Spinal cord (tissue), 10 donors: ENCODE data around the gene SLIT1. TPM values are rescaled to one million over a fixed set of nuclear protein-coding genes. Genes with fewer than 3 reads are reported as not detected.
"Not testable (repeated sequence)": the region's sequence is repeated elsewhere in the genome, so short reads cannot be mapped to it uniquely, and the experiment has no call there.

Source experiments
- DNase-seq, 6 donors: peaks; one replicate each; pipeline versions ENCODE4 v3.0.0 to v3.0.0-alpha.2; 2013 to 2015; ENCODE audit warnings: low spot score in 6 of 6, low read depth in 4 of 6
- H3K27ac ChIP-seq: one replicate; pipeline ENCODE4 v1.5.1; 2013; ENCODE audit warnings: low read depth, low read length, control low read depth
- H3K27me3 ChIP-seq: one replicate; pipeline ENCODE4 v1.6.1; 2013; ENCODE audit warnings: low read length; ENCODE audit not compliant: control insufficient read depth, insufficient read depth
- H3K36me3 ChIP-seq: one replicate; pipeline ENCODE4 v1.6.1; 2013; ENCODE audit warnings: low read length; ENCODE audit not compliant: control insufficient read depth, insufficient read depth
- H3K4me1 ChIP-seq: one replicate; pipeline ENCODE4 v1.6.1; 2013; ENCODE audit warnings: low read length; ENCODE audit not compliant: control insufficient read depth, insufficient read depth
- H3K4me3 ChIP-seq: one replicate; pipeline ENCODE4 v1.5.1; 2013; ENCODE audit warnings: low read depth, low read length, control low read depth
- H3K9me3 ChIP-seq: one replicate; pipeline ENCODE4 v1.6.1; 2013; ENCODE audit warnings: low read length; ENCODE audit not compliant: control insufficient read depth, insufficient read depth
- WGBS: methylation state at CpG from one replicate; pipeline ENCODE4 v1.1.5; 2013; ENCODE audit warnings: missing lambda C conversion rate; ENCODE audit not compliant: insufficient coverage; 5-methylcytosine and 5-hydroxymethylcytosine counted together
- polyA plus RNA-seq, 2 donors: library from polyadenylated mRNA; unstranded; fragments of 120-200 nt; gene quantifications; one replicate each; pipeline ENCODE4 v1.2.1, GENCODE V29; 2013; ENCODE audit not compliant: insufficient read length in 2 of 2
- total RNA-seq, 2 donors: library from RNA; depleted of rRNA in 1 of 2; stranded (reverse); fragments of 120-200 nt in 1 of 2; fragments of >200 nt in 1 of 2; gene quantifications; one replicate each; pipeline versions ENCODE4 v1.2.3 to v1.2.4, GENCODE V29; 2013 to 2014
- donor health status: healthy.

SLIT1 gene
- total and polyA plus RNA-seq, 4 donors: 23.1 to 237 (median 122) TPM

GRCh38 chr10:97040248-97040584 is 145.5 kb downstream of the SLIT1 start:
- peaks cover 80% of the 10 kb centered on the region for H3K36me3 ChIP-seq
- no peak overlapping the region for H3K27ac ChIP-seq
- H3K9me3 ChIP-seq: no peaks in the 10 kb centered on the region
- DNase-seq: no peak
- 94% methylated on average over 3 of the region's 9 CpGs for WGBS
- H3K4me3 ChIP-seq: no peak overlapping the region
- peaks cover 16% of the 10 kb centered on the region for H3K4me1 ChIP-seq
- H3K27me3 ChIP-seq: no peaks in the 10 kb centered on the region

GRCh38 chr10:97039538-97040247 is 146.1 kb downstream of the SLIT1 start:
- no peak for DNase-seq
- H3K9me3 ChIP-seq: no peaks in the 10 kb centered on the region
- 92% methylated on average over 16 of the region's 16 CpGs for WGBS

GRCh38 chr10:97038688-97039087 is 147.1 kb downstream of the SLIT1 start:
- peaks cover 16% of the 10 kb centered on the region for H3K4me1 ChIP-seq
- no peak overlapping the region for H3K4me3 ChIP-seq
- WGBS: 100% methylated on average over 2 of the region's 7 CpGs
- H3K27me3 ChIP-seq: no peaks in the 10 kb centered on the region
- H3K36me3 ChIP-seq: peaks cover 86% of the 10 kb centered on the region
- no peaks in the 10 kb centered on the region for H3K9me3 ChIP-seq
- no peak overlapping the region for H3K27ac ChIP-seq
- no peak for DNase-seq

More at GRCh38 chr10:97039538-97040247, 146.1 kb downstream of the SLIT1 start:
- Histone ChIP-seq H3K4me1 (peaks cover 16% of the 10 kb centered on the region), H3K4me3 (no peak overlapping the region), H3K27me3 (no peaks in the 10 kb centered on the region), H3K36me3 (peaks cover 82% of the 10 kb centered on the region), H3K27ac (no peak overlapping the region)

GRCh38 chr10:97037365-97038361 is 148.1 kb downstream of the SLIT1 start:
- H3K27me3 ChIP-seq: no peaks in the 10 kb centered on the region
- H3K4me1 ChIP-seq: peaks cover 13% of the 10 kb centered on the region
- H3K27ac ChIP-seq: peak overlapping the region; percentile 0
- H3K9me3 ChIP-seq: no peaks in the 10 kb centered on the region
- peaks cover 80% of the 10 kb centered on the region for H3K36me3 ChIP-seq
- DNase-seq: peak in 5 of 6 donors; percentile 77 to 96 (median 79)
- 25% methylated on average over 28 of the region's 30 CpGs for WGBS
- H3K4me3 ChIP-seq: peak overlapping the region; percentile 19

GRCh38 chr10:97034958-97035769 is 150.6 kb downstream of the SLIT1 start:
- H3K27me3 ChIP-seq: no peaks in the 10 kb centered on the region
- peaks cover 82% of the 10 kb centered on the region for H3K36me3 ChIP-seq
- peaks cover 12% of the 10 kb centered on the region for H3K4me1 ChIP-seq
- no peaks in the 10 kb centered on the region for H3K9me3 ChIP-seq
- no peak overlapping the region for H3K4me3 ChIP-seq
- DNase-seq: no peak
- 76% methylated on average over 18 of the region's 18 CpGs for WGBS
- H3K27ac ChIP-seq: no peak overlapping the region

GRCh38 chr10:97034301-97034700 is 151.5 kb downstream of the SLIT1 start:
- Histone ChIP-seq H3K36me3 (peaks cover 74% of the 10 kb centered on the region), H3K4me3 (no peak overlapping the region), H3K4me1 (peaks cover 12% of the 10 kb centered on the region), H3K27ac (no peak overlapping the region), H3K27me3 (no peaks in the 10 kb centered on the region), H3K9me3 (no peaks in the 10 kb centered on the region)
- 81% methylated on average over 6 of the region's 7 CpGs for WGBS
- no peak for DNase-seq

- not testable (repeated sequence) for H3K27ac ChIP-seq, DNase-seq, H3K4me3 ChIP-seq, H3K9me3 ChIP-seq, H3K27me3 ChIP-seq
- H3K4me1 ChIP-seq: peaks cover 12% of the 10 kb centered on the region
- 100% methylated on average over 3 of the region's 9 CpGs for WGBS
- peaks cover 72% of the 10 kb centered on the region for H3K36me3 ChIP-seq
Measured at GRCh38 chr10:97033841-97034240, 151.9 kb downstream of the SLIT1 start.

GRCh38 chr10:97032624-97033023 is 153.1 kb downstream of the SLIT1 start:
- Histone ChIP-seq H3K4me1 (peaks cover 5% of the 10 kb centered on the region), H3K27me3 (no peaks in the 10 kb centered on the region), H3K36me3 (peaks cover 63% of the 10 kb centered on the region), H3K9me3 (no peaks in the 10 kb centered on the region), H3K4me3 (no peak overlapping the region), H3K27ac (no peak overlapping the region)
- WGBS: 43% methylated on average over 5 of the region's 7 CpGs
- no peak for DNase-seq

GRCh38 chr10:97031459-97031858 is 154.3 kb downstream of the SLIT1 start:
- 94% methylated on average over 9 of the region's 11 CpGs for WGBS
- Histone ChIP-seq H3K27ac (no peak overlapping the region), H3K9me3 (no peaks in the 10 kb centered on the region)

More at GRCh38 chr10:97031459-97031858, 154.3 kb downstream of the SLIT1 start:
- H3K4me3 ChIP-seq: no peak overlapping the region
- H3K36me3 ChIP-seq: peaks cover 59% of the 10 kb centered on the region
- no peak for DNase-seq
- no peaks in the 10 kb centered on the region for H3K4me1 ChIP-seq
- H3K27me3 ChIP-seq: no peaks in the 10 kb centered on the region
